ENCODE data around the gene ZNF532. TPM values are rescaled to one million over a fixed set of nuclear protein-coding genes. Genes with fewer than 3 reads are reported as not detected.
"Not testable (repeated sequence)": the region's sequence is repeated elsewhere in the genome, so short reads cannot be mapped to it uniquely, and the experiment has no call there.

The ZNF532 gene
- total RNA-seq (10 to 100 TPM in 2 of 6 donors, 1 to 10 TPM in 4; 6.3 to 21.2 (median 8.8) TPM), polyA plus RNA-seq (10 to 100 TPM in 1 of 2 donors, 1 to 10 TPM in 1; 5.7 to 11.8 TPM)

GRCh38 chr18:58864146-58865032, at the start of gene ZNF532:
ZNF532 (plus strand) TSS chr18:58864877. CDS start in a region left out here.
- no peak for TF ChIP-seq CTCF (IDR thresholded peaks at IDR 0.05)
- ATAC-seq (peak in 3 of 4 donors; percentile 42 to 71 (median 62)), FAIRE-seq (no peak), DNase-seq (peak in 1 of 6 donors; percentile 41)
- 78 to 81% methylated on average over 15 to 17 of the region's 17 CpGs for WGBS, 2 donors
- H3K4me1 ChIP-seq = no peaks in the 10 kb centered on the region
- peak within 1 kb of the TSS in 3 of 4 donors; percentile 70 to 80 (median 80) for H3K27ac ChIP-seq
- H3K4me3 ChIP-seq = peak within 1 kb of the TSS in 2 of 4 donors; percentile 20 to 42
- H3K9me3 ChIP-seq = no peaks in the 10 kb centered on the region
- H3K36me3 ChIP-seq = no peaks in the 10 kb centered on the region
- H3K27me3 ChIP-seq = no peaks in the 10 kb centered on the region
- intact Hi-C loops (cut with DNase I) = no loop called here

GRCh38 chr18:58819051-58819450, 45.6 kb upstream of the ZNF532 start:
- Histone ChIP-seq H3K4me1 (no peaks in the 10 kb centered on the region), H3K4me3 (no peak overlapping the region), H3K27ac (no peak overlapping the region), H3K9me3 (no peaks in the 10 kb centered on the region), H3K36me3 (no peaks in the 10 kb centered on the region), H3K27me3 (no peaks in the 10 kb centered on the region)
- DNase-seq = no peak
- ATAC-seq = no peak
- 39 to 44% methylated on average over 4 of the region's 4 CpGs for WGBS, 2 donors
- TF ChIP-seq CTCF (IDR thresholded peaks at IDR 0.05) = no peak
- no peak for FAIRE-seq
- intact Hi-C loops (cut with DNase I) = no loop called here

- 74 to 83% methylated on average over 3 of the region's 3 CpGs for WGBS, 2 donors
- intact Hi-C loops (cut with DNase I) = no loop called here
- DNase-seq = no peak
Observed at GRCh38 chr18:58820251-58820650, 44.4 kb upstream of the ZNF532 start.

GRCh38 chr18:58822944-58823343, 41.7 kb upstream of the ZNF532 start:
- DNase-seq (no peak), FAIRE-seq (no peak), ATAC-seq (no peak)
- Histone ChIP-seq H3K9me3 (no peaks in the 10 kb centered on the region), H3K36me3 (no peaks in the 10 kb centered on the region), H3K4me1 (no peaks in the 10 kb centered on the region), H3K27me3 (no peaks in the 10 kb centered on the region), H3K4me3 (no peak overlapping the region), H3K27ac (no peak overlapping the region)
- no peak for TF ChIP-seq CTCF (IDR thresholded peaks at IDR 0.05)
- intact Hi-C loops (cut with DNase I) = no loop called here
- WGBS, 2 donors = 89 to 94% methylated on average over 13 of the region's 13 CpGs

More at GRCh38 chr18:58820251-58820650, 44.4 kb upstream of the ZNF532 start:
- no peak for ATAC-seq
- no peaks in the 10 kb centered on the region for H3K9me3 ChIP-seq
- H3K27ac ChIP-seq = no peak overlapping the region
- no peak for FAIRE-seq
- no peak overlapping the region for H3K4me3 ChIP-seq
- no peaks in the 10 kb centered on the region for H3K36me3 ChIP-seq
- no peak for TF ChIP-seq CTCF (IDR thresholded peaks at IDR 0.05)
- no peaks in the 10 kb centered on the region for H3K27me3 ChIP-seq
- H3K4me1 ChIP-seq = no peaks in the 10 kb centered on the region

GRCh38 chr18:58823412-58823811, 41.3 kb upstream of the ZNF532 start:
- Histone ChIP-seq H3K36me3 (no peaks in the 10 kb centered on the region), H3K27me3 (no peaks in the 10 kb centered on the region), H3K4me1 (no peaks in the 10 kb centered on the region), H3K4me3 (no peak overlapping the region), H3K9me3 (no peaks in the 10 kb centered on the region), H3K27ac (no peak overlapping the region)
- no peak for TF ChIP-seq CTCF (IDR thresholded peaks at IDR 0.05)
- intact Hi-C loops (cut with DNase I) = no loop called here
- FAIRE-seq = no peak
- DNase-seq = no peak
- ATAC-seq = no peak
- 66 to 74% methylated on average over 4 of the region's 4 CpGs for WGBS, 2 donors

- H3K4me1 ChIP-seq; H3K36me3 ChIP-seq; ATAC-seq; intact Hi-C loops (cut with DNase I); H3K27ac ChIP-seq; H3K9me3 ChIP-seq; FAIRE-seq; H3K27me3 ChIP-seq; H3K4me3 ChIP-seq; DNase-seq: not testable (repeated sequence)
- 83 to 94% methylated on average over 6 of the region's 6 CpGs for WGBS, 2 donors
Observed at GRCh38 chr18:58826926-58827325, 37.8 kb upstream of the ZNF532 start.
